NOMO-1 treated with dmso at 0.1 percent for 144 hours (cell line): ENCODE measurements around the gene TXNRD2.

Experiments
- DNase-seq: peaks from one replicate; lab custom pipeline; 2025; ENCODE audit not compliant: unreplicated experiment; lab: John Stamatoyannopoulos, UW

TXNRD2 gene

GRCh38 chr22:19828035-19828401 lies 113.6 kb downstream of the TXNRD2 start:
- DNase-seq = no peak

- no peak for DNase-seq
Measured at GRCh38 chr22:19827341-19828034, 114.1 kb downstream of the TXNRD2 start.

- no peak for DNase-seq
Measured at GRCh38 chr22:19826619-19826950, 115.0 kb downstream of the TXNRD2 start.

GRCh38 chr22:19825904-19826618 lies 115.6 kb downstream of the TXNRD2 start:
- DNase-seq = no peak
